Measurements from ENCODE around the gene NKAIN2. TPM values are rescaled to one million over a fixed set of nuclear protein-coding genes. Genes with fewer than 3 reads are reported as not detected.

NKAIN2 gene
- total and polyA plus RNA-seq, 9 of the 15 experiments (the other 6 are each of a cell fraction or from before 2014, with no cell fraction given): not detected

- no peak for TF ChIP-seq ZNF444 (CRISPR knock-in tag; IDR thresholded peaks at IDR 0.05)
Measured at GRCh38 chr6:123899745-123900144, 96.1 kb downstream of the NKAIN2 start (continued).

- no peaks in the 10 kb centered on the region for H3K4me1 ChIP-seq (replicated peaks in 1 of 2; ENCODE audit: control insufficient read depth in 2 of 2, insufficient read depth in 2 of 2, low read length in 2 of 2)
- no peak overlapping the region for H3K9ac ChIP-seq (ENCODE audit: insufficient read depth in 1 of 2, low read depth in 2 of 2, low read length in 2 of 2)
- TF ChIP-seq SP2 (IDR thresholded peaks at IDR 0.05; ENCODE audit: extremely low read depth, low read depth, low read length, poor library complexity, severe bottlenecking) (no peak), CBFA2T2 (conservative IDR thresholded peaks at IDR 0.05) (no peak), ZKSCAN1 (IDR thresholded peaks at IDR 0.05; ENCODE audit: low read depth, low read length) (no peak), FIP1L1 (IDR thresholded peaks at IDR 0.05; ENCODE audit: low read depth, low read length, poor library complexity, severe bottlenecking) (no peak), ETV1 (tag; conservative IDR thresholded peaks at IDR 0.05; ENCODE audit: low read depth) (no peak), TFAP4 (CRISPR knock-in tag; IDR thresholded peaks at IDR 0.05; ENCODE audit: borderline replicate concordance) (no peak), ZBTB40 (IDR thresholded peaks at IDR 0.05) (no peak), ZBTB40 (CRISPR knock-in tag; IDR thresholded peaks at IDR 0.05) (no peak), KDM2B (CRISPR knock-in tag; IDR thresholded peaks at IDR 0.05) (no peak), SMAD4 (CRISPR knock-in tag; conservative IDR thresholded peaks at IDR 0.05) (no peak)
- H3K9me3 ChIP-seq (replicated peaks; ENCODE audit: control insufficient read depth, insufficient read depth, low read depth, low read length): no peaks in the 10 kb centered on the region
- H3K9me1 ChIP-seq (ENCODE audit: control insufficient read depth, insufficient read depth, low read length): no peaks in the 10 kb centered on the region
- in situ Hi-C loops (cut with MboI) (no loop called here), intact Hi-C loops (cut with micrococcal nuclease) (no loop called here)
- H4K20me1 ChIP-seq (replicated peaks; ENCODE audit: control insufficient read depth, insufficient read depth, low read length): no peaks in the 10 kb centered on the region
- H3K4me3 ChIP-seq: no peak overlapping the region
- H3K79me2 ChIP-seq (ENCODE audit: control insufficient read depth, insufficient read depth, low read length): no peaks in the 10 kb centered on the region
- H3K36me3 ChIP-seq (ENCODE audit: control insufficient read depth, insufficient read depth, low read length): no peaks in the 10 kb centered on the region
- 0% methylated on average over 2 of the region's 2 CpGs for WGBS (ENCODE audit: insufficient coverage, low coverage, missing lambda C conversion rate)
- no peaks in the 10 kb centered on the region for H3K27me3 ChIP-seq (ENCODE audit: control insufficient read depth in 2 of 2, insufficient read depth in 2 of 2, low read length in 2 of 2)
- no TSS peak for BruUV-seq (replicated peaks)
- DNase-seq (ENCODE audit: extremely low read depth in 1 of 4, low spot score in 3 of 4) (no peak), ATAC-seq (no peak), FAIRE-seq (no peak)
- no peak overlapping the region for H3K27ac ChIP-seq (ENCODE audit: extremely low read depth, low read depth, low read length)
- no peak overlapping the region for H3K4me2 ChIP-seq (ENCODE audit: insufficient read depth, low read length)
- CTCF ChIA-PET (ENCODE audit: low intra/inter-chr PET ratio): no interaction called here
- H2AFZ ChIP-seq (ENCODE audit: low read depth, low read length): no peak overlapping the region
- POLR2A ChIA-PET: no interaction called here
Measured at GRCh38 chr6:123901436-123901835, 97.8 kb downstream of the NKAIN2 start.
